ENCODE measurements around the gene LMNB1. TPM values are rescaled to one million over a fixed set of nuclear protein-coding genes. Genes with fewer than 3 reads are reported as not detected.
"Not testable (repeated sequence)": the region's sequence is repeated elsewhere in the genome, so short reads cannot be mapped to it uniquely, and the experiment has no call there.

Gene LMNB1
- total and polyA plus RNA-seq, 4 donors, result 5.1 to 40.3 (median 21.8) TPM

- DNase-seq (no peak), ATAC-seq (ENCODE audit: insufficient read depth, low FRiP score) (no peak)
- Histone ChIP-seq H3K9me3 (ENCODE audit: control insufficient read depth in 4 of 4, insufficient read depth in 3 of 4, low read length in 3 of 4) (no peaks in the 10 kb centered on the region), H3K27me3 (ENCODE audit: control insufficient read depth in 3 of 3, insufficient read depth in 3 of 3, low read length in 2 of 3) (no peaks in the 10 kb centered on the region), H3K27ac (ENCODE audit: low read depth in 1 of 2, low read length in 1 of 2) (peak overlapping the region in 1 of 2 donors; percentile 55), H3K4me1 (ENCODE audit: control insufficient read depth in 5 of 5, insufficient read depth in 5 of 5, low read length in 5 of 5) (peaks cover 0 to 6% (median 0%) of the 10 kb centered on the region in 5 donors), H3K4me3 (no peak overlapping the region), H3K9ac (ENCODE audit: insufficient read depth in 1 of 2, low read length in 2 of 2) (no peak overlapping the region), H3K36me3 (ENCODE audit: control insufficient read depth in 4 of 4, insufficient read depth in 4 of 4, low read length in 4 of 4) (peaks cover 0 to 27% (median 11%) of the 10 kb centered on the region in 4 donors)
- WGBS, 2 donors, result 80 to 83% methylated on average over 4 of the region's 4 CpGs
- no peak for TF ChIP-seq CTCF (IDR thresholded peaks at IDR 0.05; ENCODE audit: control extremely low read depth, extremely low read depth)
Measured at GRCh38 chr5:126810596-126811380, 33.9 kb downstream of the LMNB1 start.

- peak; percentile 51 for ATAC-seq (ENCODE audit: insufficient read depth, low FRiP score)
- DNase-seq, result peak in 1 of 3 donors; percentile 9
- no peaks in the 10 kb centered on the region for H3K27me3 ChIP-seq (ENCODE audit: control insufficient read depth in 3 of 3, insufficient read depth in 3 of 3, low read length in 2 of 3)
- H3K27ac ChIP-seq (ENCODE audit: low read depth in 1 of 2, low read length in 1 of 2), result peak overlapping the region; percentile 45 to 68
- H3K36me3 ChIP-seq (ENCODE audit: control insufficient read depth in 4 of 4, insufficient read depth in 4 of 4, low read length in 4 of 4), result peaks cover 0 to 26% (median 8%) of the 10 kb centered on the region in 4 donors
- no peaks in the 10 kb centered on the region for H3K9me3 ChIP-seq (ENCODE audit: control insufficient read depth in 4 of 4, insufficient read depth in 3 of 4, low read length in 3 of 4)
- H3K4me1 ChIP-seq (ENCODE audit: control insufficient read depth in 5 of 5, insufficient read depth in 5 of 5, low read length in 5 of 5), result peaks cover 0 to 6% (median 0%) of the 10 kb centered on the region in 5 donors
- H3K9ac ChIP-seq (ENCODE audit: insufficient read depth in 1 of 2, low read length in 2 of 2), result no peak overlapping the region
- 45 to 53% methylated on average over 6 of the region's 6 CpGs for WGBS, 2 donors
- no peak overlapping the region for H3K4me3 ChIP-seq
- TF ChIP-seq CTCF (IDR thresholded peaks at IDR 0.05; ENCODE audit: control extremely low read depth, extremely low read depth), result no peak
Measured at GRCh38 chr5:126811515-126812198, 34.7 kb downstream of the LMNB1 start.

GRCh38 chr5:126812199-126812570, 35.2 kb downstream of the LMNB1 start:
- Histone ChIP-seq H3K27ac (ENCODE audit: low read depth in 1 of 2, low read length in 1 of 2) (peak overlapping the region; percentile 45 to 86), H3K36me3 (ENCODE audit: control insufficient read depth in 4 of 4, insufficient read depth in 4 of 4, low read length in 4 of 4) (peaks cover 0 to 28% (median 8%) of the 10 kb centered on the region in 4 donors), H3K27me3 (ENCODE audit: control insufficient read depth in 3 of 3, insufficient read depth in 3 of 3, low read length in 2 of 3) (no peaks in the 10 kb centered on the region), H3K9ac (ENCODE audit: insufficient read depth in 1 of 2, low read length in 2 of 2) (no peak overlapping the region), H3K4me1 (ENCODE audit: control insufficient read depth in 5 of 5, insufficient read depth in 5 of 5, low read length in 5 of 5) (peaks cover 0 to 6% (median 0%) of the 10 kb centered on the region in 5 donors), H3K9me3 (ENCODE audit: control insufficient read depth in 4 of 4, insufficient read depth in 3 of 4, low read length in 3 of 4) (no peaks in the 10 kb centered on the region), H3K4me3 (no peak overlapping the region)
- DNase-seq (no peak), ATAC-seq (ENCODE audit: insufficient read depth, low FRiP score) (no peak)
- WGBS, 2 donors, result 67 to 81% methylated on average over 4 of the region's 4 CpGs
- TF ChIP-seq CTCF (IDR thresholded peaks at IDR 0.05; ENCODE audit: control extremely low read depth, extremely low read depth), result no peak

GRCh38 chr5:126813799-126814198, 36.9 kb downstream of the LMNB1 start:
- not testable (repeated sequence) for H3K27ac ChIP-seq (ENCODE audit: low read depth in 1 of 2, low read length in 1 of 2); H3K4me1 ChIP-seq (ENCODE audit: control insufficient read depth in 5 of 5, insufficient read depth in 5 of 5, low read length in 5 of 5); H3K4me3 ChIP-seq; DNase-seq; ATAC-seq (ENCODE audit: insufficient read depth, low FRiP score); H3K9ac ChIP-seq (ENCODE audit: insufficient read depth in 1 of 2, low read length in 2 of 2); H3K27me3 ChIP-seq (ENCODE audit: control insufficient read depth in 3 of 3, insufficient read depth in 3 of 3, low read length in 2 of 3); H3K9me3 ChIP-seq (ENCODE audit: control insufficient read depth in 4 of 4, insufficient read depth in 3 of 4, low read length in 3 of 4)
- H3K36me3 ChIP-seq (ENCODE audit: control insufficient read depth in 4 of 4, insufficient read depth in 4 of 4, low read length in 4 of 4), result peaks cover 0 to 30% (median 8%) of the 10 kb centered on the region in 4 donors
- 56 to 78% methylated on average over 9 of the region's 9 CpGs for WGBS, 2 donors

Measured in lung (tissue), 12 donors.